Left lung (tissue), 10 donors: ENCODE data around the gene SFXN4. TPM values are rescaled to one million over a fixed set of nuclear protein-coding genes. Genes with fewer than 3 reads are reported as not detected.

ENCODE experiments used
- ATAC-seq: fragments of 200-7000 bp; cut with Tn5 transposase; one replicate; pipeline ENCODE4 v1.9.1; 2020; ENCODE audit warnings: moderate library complexity
- DNase-seq, 4 donors: peaks; one replicate each; pipeline ENCODE4 v3.0.0-alpha.2; 2013 to 2020
- H3K27ac ChIP-seq, 2 donors: fragments of 200-600 bp; sonication (generic) in 1 of 2; one replicate each; pipeline versions ENCODE4 v1.5.0 to v1.8.0; 2020 to 2021
- H3K27me3 ChIP-seq, 2 donors: fragments of 200-600 bp; sonication (generic) in 1 of 2; one replicate each; pipeline versions ENCODE4 v1.5.0 to v1.8.0; 2020 to 2021
- H3K36me3 ChIP-seq, 2 donors: fragments of 200-600 bp; sonication (generic) in 1 of 2; one replicate each; pipeline versions ENCODE4 v1.5.0 to v1.8.0; 2020 to 2021
- H3K4me1 ChIP-seq, 2 donors: fragments of 200-600 bp; one replicate each; pipeline ENCODE4 v1.8.0; 2021
- H3K4me3 ChIP-seq, 2 donors: fragments of 200-600 bp; sonication (generic) in 1 of 2; one replicate each; pipeline versions ENCODE4 v1.5.0 to v1.8.0; 2020 to 2021; ENCODE audit warnings: mild to moderate bottlenecking in 1 of 2
- H3K9me3 ChIP-seq, 2 donors: fragments of 200-600 bp; sonication (generic) in 1 of 2; one replicate each; pipeline versions ENCODE4 v1.5.0 to v1.8.0; 2020 to 2021
- intact Hi-C, 2 donors: fragments of 100-400 bp; cut with DNase I; formaldehyde crosslinking; loops; one replicate each; pipeline versions ENCODE4 v1.11.2 to v1.14.2; 2022
- polyA plus RNA-seq, 6 donors: library from polyadenylated mRNA; unstranded; fragments of 120-200 nt; gene quantifications; one replicate each; pipeline ENCODE4 v1.2.1, GENCODE V29; 2013; ENCODE audit not compliant: insufficient read length in 6 of 6
- total RNA-seq, 2 donors: library from RNA; stranded (reverse); fragmentation: NEBNext Ultra II Directional; extraction: Animal tissue kit (Norgen Biotek cat#: 25700); gene quantifications; one replicate each; pipeline ENCODE4 v1.2.1, GENCODE V29; 2021
- TF ChIP-seq, protein P1 (sequence below), 2 donors: fragments of 200-600 bp; sonication (generic) in 1 of 2; IDR thresholded peaks; one replicate each; pipeline versions ENCODE4 v1.5.0 to v1.8.0; 2021; ENCODE audit warnings: antibody characterized with exemption in 2 of 2
- donor health status: DM: no; HTN: yes; CAD: no.
- donor health status: DM: no; HTN: no; CAD: no.

The SFXN4 gene
- total and polyA plus RNA-seq, 8 donors = 13.2 to 34.2 (median 24.1) TPM

DNA sequence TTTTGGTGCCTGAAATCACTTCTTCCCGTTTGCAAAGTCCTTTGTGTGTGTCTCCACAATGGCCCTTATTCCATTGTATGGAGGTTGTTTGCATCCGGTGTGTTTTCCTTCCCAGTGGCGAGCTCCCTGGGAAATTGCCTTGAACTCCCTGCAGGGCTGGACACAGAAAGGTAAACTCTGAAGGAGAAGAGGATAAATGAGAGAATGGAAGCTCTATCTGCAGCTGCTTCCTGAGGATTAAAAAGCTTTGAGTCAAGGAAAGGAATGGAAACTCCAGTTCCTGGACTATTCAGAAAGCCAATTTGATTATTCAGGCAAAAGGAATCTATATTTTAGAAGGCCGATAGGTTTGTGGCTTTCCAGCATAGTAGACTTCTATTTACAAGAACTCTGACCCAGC is 37.5 kb upstream of the SFXN4 start:
- Histone ChIP-seq H3K27me3 (peaks cover 0 to 6% of the 10 kb centered on the region in 2 donors), H3K27ac (peak overlapping the region in 1 of 2 donors; percentile 43), H3K36me3 (no peaks in the 10 kb centered on the region), H3K9me3 (no peaks in the 10 kb centered on the region), H3K4me3 (no peak overlapping the region), H3K4me1 (peaks cover 7 to 27% of the 10 kb centered on the region in 2 donors)
- intact Hi-C loops = loop anchor here in 1 of 2 donors (10.0 kb wide), 3 partner anchors 82 to 242 kb away; no protein-coding TSS in a partner anchor
- DNase-seq (no peak), ATAC-seq (no peak)
- TF ChIP-seq, protein P1, sequence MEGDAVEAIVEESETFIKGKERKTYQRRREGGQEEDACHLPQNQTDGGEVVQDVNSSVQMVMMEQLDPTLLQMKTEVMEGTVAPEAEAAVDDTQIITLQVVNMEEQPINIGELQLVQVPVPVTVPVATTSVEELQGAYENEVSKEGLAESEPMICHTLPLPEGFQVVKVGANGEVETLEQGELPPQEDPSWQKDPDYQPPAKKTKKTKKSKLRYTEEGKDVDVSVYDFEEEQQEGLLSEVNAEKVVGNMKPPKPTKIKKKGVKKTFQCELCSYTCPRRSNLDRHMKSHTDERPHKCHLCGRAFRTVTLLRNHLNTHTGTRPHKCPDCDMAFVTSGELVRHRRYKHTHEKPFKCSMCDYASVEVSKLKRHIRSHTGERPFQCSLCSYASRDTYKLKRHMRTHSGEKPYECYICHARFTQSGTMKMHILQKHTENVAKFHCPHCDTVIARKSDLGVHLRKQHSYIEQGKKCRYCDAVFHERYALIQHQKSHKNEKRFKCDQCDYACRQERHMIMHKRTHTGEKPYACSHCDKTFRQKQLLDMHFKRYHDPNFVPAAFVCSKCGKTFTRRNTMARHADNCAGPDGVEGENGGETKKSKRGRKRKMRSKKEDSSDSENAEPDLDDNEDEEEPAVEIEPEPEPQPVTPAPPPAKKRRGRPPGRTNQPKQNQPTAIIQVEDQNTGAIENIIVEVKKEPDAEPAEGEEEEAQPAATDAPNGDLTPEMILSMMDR (IDR thresholded peaks at IDR 0.05) = no peak

DNA sequence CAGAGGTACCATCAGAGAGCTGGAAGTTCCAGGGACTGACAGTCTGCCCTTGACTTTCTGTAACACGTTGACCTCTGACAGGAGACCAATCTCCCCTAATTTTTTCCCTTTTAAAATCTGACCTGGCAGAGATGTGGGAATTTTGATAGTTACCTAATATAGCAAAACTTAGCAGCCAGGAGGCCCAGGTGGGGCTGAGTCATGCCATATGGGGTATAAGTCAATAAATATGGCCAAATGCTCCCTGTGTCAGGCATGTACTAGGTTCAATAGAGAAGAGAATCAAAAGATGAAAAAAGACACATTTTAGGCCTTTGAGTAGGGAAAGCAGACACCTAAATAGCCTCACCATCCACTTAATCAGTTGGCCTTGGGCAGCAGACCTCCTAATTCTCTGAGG is 35.7 kb upstream of the SFXN4 start:
- no peaks in the 10 kb centered on the region for H3K36me3 ChIP-seq
- intact Hi-C loops = loop anchor here in 1 of 2 donors (10.0 kb wide), 3 partner anchors 84 to 244 kb away; no protein-coding TSS in a partner anchor
- no peak overlapping the region for H3K4me3 ChIP-seq
- TF ChIP-seq, protein P1 (IDR thresholded peaks at IDR 0.05) = no peak
- ATAC-seq = no peak
- H3K27me3 ChIP-seq = peaks cover 0 to 4% of the 10 kb centered on the region in 2 donors
- H3K27ac ChIP-seq = no peak overlapping the region
- H3K4me1 ChIP-seq = peaks cover 4 to 26% of the 10 kb centered on the region in 2 donors
- H3K9me3 ChIP-seq = no peaks in the 10 kb centered on the region
- no peak for DNase-seq

DNA sequence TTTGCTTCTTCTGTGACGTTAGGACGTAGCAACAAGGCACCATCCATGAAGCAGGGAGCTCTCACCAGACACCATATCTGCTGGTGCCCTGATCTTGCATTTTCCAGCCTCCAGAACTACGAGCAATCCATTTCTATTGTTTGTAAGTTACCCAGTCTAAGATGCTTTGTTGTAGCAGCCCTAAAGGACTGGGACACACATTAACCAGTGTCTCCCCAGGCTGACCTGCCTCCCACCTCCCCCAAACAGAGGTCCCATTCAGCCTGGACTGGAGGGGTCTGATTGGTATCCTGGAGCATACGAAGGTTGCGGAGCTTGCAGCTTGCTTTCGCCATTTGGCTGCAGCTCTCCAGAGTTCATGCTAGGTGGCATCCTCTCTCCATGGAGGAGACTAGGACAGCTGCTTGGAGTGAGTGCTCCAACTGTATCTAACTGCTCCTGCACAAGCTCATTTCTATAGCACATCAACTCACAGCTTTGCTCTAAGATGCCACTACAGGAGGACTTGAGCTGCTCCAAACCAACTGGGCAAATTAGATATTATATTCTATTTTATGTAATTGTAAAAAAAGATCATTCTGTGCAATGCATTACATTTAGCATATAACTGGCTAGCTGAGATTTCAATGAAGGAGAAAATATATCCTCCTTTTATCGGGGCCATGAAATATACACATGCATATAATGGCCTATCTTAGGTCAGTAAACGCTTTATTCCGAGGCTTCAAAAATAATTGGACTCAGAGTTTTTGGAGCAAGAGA is 33.9 kb upstream of the SFXN4 start:
- no peak overlapping the region for H3K4me3 ChIP-seq
- TF ChIP-seq, protein P1 (IDR thresholded peaks at IDR 0.05) = peak; percentile 60 to 66
- intact Hi-C loops = no loop called here
- DNase-seq (peak in 2 of 4 donors; percentile 55 to 86), ATAC-seq (peak; percentile 95)
- no peaks in the 10 kb centered on the region for H3K36me3 ChIP-seq
- H3K27ac ChIP-seq = no peak overlapping the region
- peaks cover 0 to 19% of the 10 kb centered on the region in 2 donors for H3K4me1 ChIP-seq
- peaks cover 0 to 4% of the 10 kb centered on the region in 2 donors for H3K27me3 ChIP-seq
- H3K9me3 ChIP-seq = no peaks in the 10 kb centered on the region

DNA sequence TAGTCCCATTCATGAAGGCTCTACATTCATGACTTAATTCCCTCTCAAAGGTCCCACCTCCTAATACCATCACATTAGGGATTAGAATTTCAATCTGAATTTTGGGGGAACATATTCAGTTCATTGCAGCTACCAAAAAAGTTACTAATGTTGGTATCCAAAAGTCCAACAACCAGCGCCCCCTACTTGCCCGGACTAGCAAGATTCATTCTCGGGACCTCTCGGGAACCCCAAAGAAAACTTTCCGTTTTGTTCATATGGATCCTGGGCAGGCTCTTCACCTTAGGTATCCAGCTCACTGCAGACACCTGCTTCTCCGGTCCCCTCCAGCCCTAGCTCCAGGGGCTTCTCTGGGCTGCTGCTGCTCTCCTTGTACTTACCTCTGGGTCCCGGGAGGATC is 32.9 kb upstream of the SFXN4 start:
- Histone ChIP-seq H3K27me3 (peaks cover 0 to 4% of the 10 kb centered on the region in 2 donors), H3K4me3 (no peak overlapping the region), H3K27ac (no peak overlapping the region), H3K9me3 (no peaks in the 10 kb centered on the region), H3K4me1 (peaks cover 0 to 19% of the 10 kb centered on the region in 2 donors), H3K36me3 (no peaks in the 10 kb centered on the region)
- ATAC-seq (peak; percentile 34), DNase-seq (no peak)
- TF ChIP-seq, protein P1 (IDR thresholded peaks at IDR 0.05) = peak in 1 of 2 donors; percentile 23
- intact Hi-C loops = no loop called here

DNA sequence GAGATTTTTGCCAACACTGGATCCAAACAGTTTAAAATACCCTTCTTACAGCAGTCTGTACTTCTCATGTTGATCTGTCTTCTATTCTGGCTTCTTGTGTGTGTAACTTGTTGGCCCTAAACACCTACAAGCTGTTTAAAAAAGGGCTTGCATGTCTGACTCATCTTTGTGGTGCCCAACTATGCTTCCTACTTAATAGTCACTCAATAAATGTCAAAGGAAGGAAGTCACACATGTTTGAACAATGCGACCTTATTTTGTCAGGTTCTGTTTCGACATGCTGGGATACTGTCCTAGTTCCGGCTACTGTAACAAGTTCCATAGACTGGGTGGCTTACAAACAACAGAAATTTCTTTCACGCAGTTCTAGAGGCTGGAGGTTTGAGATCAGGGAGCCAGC is 32.4 kb upstream of the SFXN4 start:
- intact Hi-C loops = no loop called here
- Histone ChIP-seq H3K4me1 (peaks cover 0 to 19% of the 10 kb centered on the region in 2 donors), H3K9me3 (no peaks in the 10 kb centered on the region), H3K4me3 (no peak overlapping the region), H3K27me3 (peaks cover 0 to 4% of the 10 kb centered on the region in 2 donors), H3K27ac (no peak overlapping the region), H3K36me3 (no peaks in the 10 kb centered on the region)
- TF ChIP-seq, protein P1 (IDR thresholded peaks at IDR 0.05) = no peak
- no peak for ATAC-seq
- no peak for DNase-seq
